Measurements from ENCODE around the gene RADIL.

Gene RADIL

GRCh38 chr7:4790078-4790465 is 93.4 kb downstream of the RADIL start (continued):
- TF ChIP-seq GLI2 (tag by site-specific recombination; IDR thresholded peaks at IDR 0.05; ENCODE audit: borderline replicate concordance, low read depth) (no peak), SCRT2 (tag by site-specific recombination; IDR thresholded peaks at IDR 0.05) (no peak), ZNF488 (tag by site-specific recombination; IDR thresholded peaks at IDR 0.05) (no peak), ZNF211 (tag by site-specific recombination; IDR thresholded peaks at IDR 0.05; ENCODE audit: low read depth) (no peak), ZNF670 (tag by site-specific recombination; IDR thresholded peaks at IDR 0.05; ENCODE audit: low read depth) (no peak), ZNF16 (tag by site-specific recombination; IDR thresholded peaks at IDR 0.05; ENCODE audit: low read depth) (no peak), ZNF335 (tag by site-specific recombination; conservative IDR thresholded peaks at IDR 0.05) (no peak)

GRCh38 chr7:4789194-4790077 is 94.1 kb downstream of the RADIL start:
- Histone ChIP-seq H3K9me3 (ENCODE audit: control insufficient read depth, insufficient read depth, low read depth, low read length) (no peaks in the 10 kb centered on the region), H3K36me3 (ENCODE audit: control insufficient read depth in 2 of 2, insufficient read depth in 1 of 2, low read length in 2 of 2) (peaks cover 0 to 47% of the 10 kb centered on the region in 2 experiments; a peak in 1 of 3 replicates), H3K4me1 (ENCODE audit: control insufficient read depth, insufficient read depth, low read length) (no peaks in the 10 kb centered on the region), H3K4me3 (ENCODE audit: low read depth, low read length) (no peak overlapping the region), H3K27ac (ENCODE audit: extremely low read depth, low read depth, low read length) (no peak overlapping the region)
- TF ChIP-seq SCRT1 (tag by site-specific recombination; IDR thresholded peaks at IDR 0.05; ENCODE audit: borderline replicate concordance) (no peak), MYNN (tag by site-specific recombination; IDR thresholded peaks at IDR 0.05; ENCODE audit: borderline replicate concordance) (no peak), ZNF146 (tag by site-specific recombination; IDR thresholded peaks at IDR 0.05) (no peak), ZBTB49 (tag by site-specific recombination; IDR thresholded peaks at IDR 0.05; ENCODE audit: low read depth) (no peak), ZBTB20 (tag by site-specific recombination; IDR thresholded peaks at IDR 0.05) (no peak), BCL11B (tag by site-specific recombination; IDR thresholded peaks at IDR 0.05; ENCODE audit: low read depth) (no peak), ZNF449 (tag by site-specific recombination; IDR thresholded peaks at IDR 0.05) (no peak), ZNF549 (tag by site-specific recombination; IDR thresholded peaks at IDR 0.05) (no peak), ATF2 (tag by site-specific recombination; IDR thresholded peaks at IDR 0.05; ENCODE audit: low read depth) (no peak), ZNF404 (tag by site-specific recombination; IDR thresholded peaks at IDR 0.05) (no peak), ZNF274 (IDR thresholded peaks at IDR 0.05; ENCODE audit: low read length) (no peak), ZNF274 (tag by site-specific recombination; IDR thresholded peaks at IDR 0.05; ENCODE audit: borderline replicate concordance) (no peak), ZNF626 (tag by site-specific recombination; IDR thresholded peaks at IDR 0.05) (no peak), ZNF707 (tag by site-specific recombination; IDR thresholded peaks at IDR 0.05) (no peak), ZBTB1 (tag by site-specific recombination; IDR thresholded peaks at IDR 0.05) (no peak), ZNF473 (tag by site-specific recombination; IDR thresholded peaks at IDR 0.05) (no peak)
- ChIA-PET CTCF (interaction anchor here (1.5 kb wide), 1 partner anchor 8 kb away, joined by 5 read pairs; no protein-coding TSS in a partner anchor), POLR2A (interaction anchor here (1.1 kb wide), 1 partner anchor 184 kb away, joined by 3 read pairs; no protein-coding TSS in a partner anchor)
